Lower leg skin (tissue), 3 donors: ENCODE results near the gene NFYA.

ENCODE experiments used
- CTCF ChIP-seq, 3 donors: fragments of 450-650 bp; IDR thresholded peaks; one replicate each; pipeline ENCODE4 v1.5.1; 2016; ENCODE audit warnings: antibody characterized with exemption in 3 of 3, mild to moderate bottlenecking in 3 of 3, moderate library complexity in 2 of 3
- POLR2A ChIP-seq, 2 donors: fragments of 450-650 bp; IDR thresholded peaks; one replicate each; pipeline ENCODE4 v1.6.1; 2016 to 2017; ENCODE audit warnings: antibody characterized with exemption in 2 of 2, mild to moderate bottlenecking in 1 of 2, moderate library complexity in 1 of 2

- no peak for TF ChIP-seq POLR2A (IDR thresholded peaks at IDR 0.05)
- TF ChIP-seq CTCF (IDR thresholded peaks at IDR 0.05), result no peak
Measured at GRCh38 chr6:41036186-41036585, 36.6 kb upstream of the NFYA start.
